K562 (cell line): ENCODE measurements around the gene STAT4.

Experiments
- CBX3 ChIP-seq, 2 experiments: IDR thresholded peaks; 1 replicate in 1 of 2; 2 replicates in 1 of 2; pipeline ENCODE4 v1.6.1; 2012; ENCODE audit warnings: inconsistent platforms in 2 of 2, low read length in 2 of 2, borderline replicate concordance in 1 of 2, control low read depth in 1 of 2
- EP300 ChIP-seq: IDR thresholded peaks from 2 replicates; pipeline ENCODE4 v1.6.1; 2012; ENCODE audit warnings: low read length, improper control_type of control experiment
- KAT2B ChIP-seq: IDR thresholded peaks from one replicate; pipeline ENCODE4 v1.6.1; 2012; ENCODE audit warnings: low read depth, mild to moderate bottlenecking, control low read depth, inconsistent platforms, low read length, moderate library complexity
- MXI1 ChIP-seq: IDR thresholded peaks from 2 replicates; pipeline ENCODE4 v1.6.1; 2011; ENCODE audit warnings: low read depth, mild to moderate bottlenecking, improper control_type of control experiment, low read length
- MYC ChIP-seq, 2 experiments: fragments of 250-450 bp in 1 of 2; sonication (Bioruptor Pico) in 1 of 2; IDR thresholded peaks; 2 replicates each; pipeline versions ENCODE4 v1.5.1 to v1.6.1; 2012 to 2021; ENCODE audit warnings: low read depth in 2 of 2, borderline replicate concordance in 1 of 2, improper control_type of control experiment in 1 of 2, low read length in 1 of 2, mild to moderate bottlenecking in 1 of 2, moderate library complexity in 1 of 2
- POLR2A ChIP-seq: fragments of 450-650 bp; conservative IDR thresholded peaks from 2 replicates; pipeline ENCODE4 v1.6.1; 2016
- POLR2AphosphoS5 ChIP-seq: IDR thresholded peaks from 2 replicates; pipeline ENCODE4 v1.6.1; 2011; ENCODE audit warnings: mild to moderate bottlenecking, low read depth, low read length, moderate library complexity; ENCODE audit not compliant: control insufficient read depth, insufficient read depth
- RBFOX2 ChIP-seq: fragments of 200-400 bp; formaldehyde crosslinking; IDR thresholded peaks from 2 replicates; pipeline ENCODE4 v1.6.1; 2017; ENCODE audit warnings: low read depth, mild to moderate bottlenecking, low read length, moderate library complexity
- ZBTB7A ChIP-seq: IDR thresholded peaks from 2 replicates; pipeline ENCODE4 v1.6.1; 2011; ENCODE audit warnings: low read depth, mild to moderate bottlenecking, low read length, moderate library complexity, borderline replicate concordance; ENCODE audit not compliant: control insufficient read depth
- TF ChIP-seq, protein P1 (sequence below): sonication (generic); formaldehyde crosslinking; IDR thresholded peaks from 2 replicates; pipeline ENCODE4 v1.4.0; 2020; ENCODE audit warnings: mild to moderate bottlenecking, missing genetic modification reagents
- TF ChIP-seq, protein P2 (sequence below), 3 experiments: IDR thresholded peaks in 2 of 3; conservative IDR thresholded peaks in 1 of 3; 2 replicates each; pipeline ENCODE4 v1.5.1; 2011 to 2012; ENCODE audit warnings: low read length in 3 of 3, mild to moderate bottlenecking in 3 of 3, control low read depth in 2 of 3, improper control_type of control experiment in 1 of 3, inconsistent platforms in 1 of 3, low read depth in 1 of 3, mixed read lengths in 1 of 3, moderate library complexity in 1 of 3; ENCODE audit not compliant: insufficient read depth in 2 of 3

DNA sequence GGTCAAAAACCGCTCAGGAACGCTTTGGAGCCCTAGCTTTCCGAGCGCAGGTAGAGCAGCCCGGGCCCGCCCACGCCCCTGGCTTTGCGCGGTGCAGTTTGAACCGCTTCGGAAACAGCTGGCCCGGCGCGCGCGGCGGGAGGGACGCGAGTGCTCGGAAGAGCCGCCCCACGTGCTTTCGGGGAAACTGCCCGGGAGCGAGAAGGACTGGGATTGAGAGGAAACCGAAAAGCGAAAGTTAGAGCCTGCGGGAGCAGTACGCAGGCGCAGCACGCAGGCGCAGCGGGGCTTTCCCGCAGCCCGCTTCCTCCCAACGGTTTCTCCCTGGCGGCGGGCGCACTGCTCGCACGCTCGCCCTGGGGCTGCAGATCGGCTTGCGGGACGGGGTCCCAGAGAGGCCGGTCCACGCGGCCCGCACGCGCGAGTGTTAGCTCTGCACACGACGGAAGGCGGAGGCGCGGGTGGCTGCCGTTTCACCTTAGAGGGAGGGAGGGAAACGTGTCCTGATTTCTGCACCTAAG, 130.5 kb downstream of the STAT4 start:
- TF ChIP-seq POLR2AphosphoS5 (peak; percentile 90), POLR2A (peak; percentile 92), ZBTB7A (no peak), KAT2B (no peak), MYC (IDR thresholded peaks at IDR 0.05; ENCODE audit: low read depth, low read length) (peak; percentile 98), MYC (CRISPR knock-in tag; IDR thresholded peaks at IDR 0.05; ENCODE audit: borderline replicate concordance, low read depth) (peak; percentile 71; the same call in 1 of the 2 replicates), MXI1 (peak; percentile 93), EP300 (peak; percentile 95), CBX3 (IDR thresholded peaks at IDR 0.05; ENCODE audit: borderline replicate concordance in 1 of 2, low read length in 2 of 2) (peak in 1 of 2 experiments; percentile 86; a peak in 1 of 3 replicates), RBFOX2 (peak; percentile 98)
- TF ChIP-seq, protein P1, sequence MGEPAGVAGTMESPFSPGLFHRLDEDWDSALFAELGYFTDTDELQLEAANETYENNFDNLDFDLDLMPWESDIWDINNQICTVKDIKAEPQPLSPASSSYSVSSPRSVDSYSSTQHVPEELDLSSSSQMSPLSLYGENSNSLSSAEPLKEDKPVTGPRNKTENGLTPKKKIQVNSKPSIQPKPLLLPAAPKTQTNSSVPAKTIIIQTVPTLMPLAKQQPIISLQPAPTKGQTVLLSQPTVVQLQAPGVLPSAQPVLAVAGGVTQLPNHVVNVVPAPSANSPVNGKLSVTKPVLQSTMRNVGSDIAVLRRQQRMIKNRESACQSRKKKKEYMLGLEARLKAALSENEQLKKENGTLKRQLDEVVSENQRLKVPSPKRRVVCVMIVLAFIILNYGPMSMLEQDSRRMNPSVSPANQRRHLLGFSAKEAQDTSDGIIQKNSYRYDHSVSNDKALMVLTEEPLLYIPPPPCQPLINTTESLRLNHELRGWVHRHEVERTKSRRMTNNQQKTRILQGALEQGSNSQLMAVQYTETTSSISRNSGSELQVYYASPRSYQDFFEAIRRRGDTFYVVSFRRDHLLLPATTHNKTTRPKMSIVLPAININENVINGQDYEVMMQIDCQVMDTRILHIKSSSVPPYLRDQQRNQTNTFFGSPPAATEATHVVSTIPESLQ (CRISPR knock-in tag): peak; percentile 94; the same call in 1 of the 2 replicates
- TF ChIP-seq, protein P2, sequence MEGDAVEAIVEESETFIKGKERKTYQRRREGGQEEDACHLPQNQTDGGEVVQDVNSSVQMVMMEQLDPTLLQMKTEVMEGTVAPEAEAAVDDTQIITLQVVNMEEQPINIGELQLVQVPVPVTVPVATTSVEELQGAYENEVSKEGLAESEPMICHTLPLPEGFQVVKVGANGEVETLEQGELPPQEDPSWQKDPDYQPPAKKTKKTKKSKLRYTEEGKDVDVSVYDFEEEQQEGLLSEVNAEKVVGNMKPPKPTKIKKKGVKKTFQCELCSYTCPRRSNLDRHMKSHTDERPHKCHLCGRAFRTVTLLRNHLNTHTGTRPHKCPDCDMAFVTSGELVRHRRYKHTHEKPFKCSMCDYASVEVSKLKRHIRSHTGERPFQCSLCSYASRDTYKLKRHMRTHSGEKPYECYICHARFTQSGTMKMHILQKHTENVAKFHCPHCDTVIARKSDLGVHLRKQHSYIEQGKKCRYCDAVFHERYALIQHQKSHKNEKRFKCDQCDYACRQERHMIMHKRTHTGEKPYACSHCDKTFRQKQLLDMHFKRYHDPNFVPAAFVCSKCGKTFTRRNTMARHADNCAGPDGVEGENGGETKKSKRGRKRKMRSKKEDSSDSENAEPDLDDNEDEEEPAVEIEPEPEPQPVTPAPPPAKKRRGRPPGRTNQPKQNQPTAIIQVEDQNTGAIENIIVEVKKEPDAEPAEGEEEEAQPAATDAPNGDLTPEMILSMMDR (IDR thresholded peaks at IDR 0.05 in 2 of 3, conservative IDR thresholded peaks at IDR 0.05 in 1 of 3; ENCODE audit: insufficient read depth in 2 of 3, low read depth in 1 of 3, low read length in 3 of 3): 0 out of 6 replicates have a peak, but pooled peaks of 1 of the 3 experiments have one; percentile 1
